ENCODE measurements around the gene ECE2. TPM values are rescaled to one million over a fixed set of nuclear protein-coding genes. Genes with fewer than 3 reads are reported as not detected.
"Not testable (repeated sequence)": the region's sequence is repeated elsewhere in the genome, so short reads cannot be mapped to it uniquely, and the experiment has no call there.

Gene ECE2
- total RNA-seq, 1 donor = not detected

DNA sequence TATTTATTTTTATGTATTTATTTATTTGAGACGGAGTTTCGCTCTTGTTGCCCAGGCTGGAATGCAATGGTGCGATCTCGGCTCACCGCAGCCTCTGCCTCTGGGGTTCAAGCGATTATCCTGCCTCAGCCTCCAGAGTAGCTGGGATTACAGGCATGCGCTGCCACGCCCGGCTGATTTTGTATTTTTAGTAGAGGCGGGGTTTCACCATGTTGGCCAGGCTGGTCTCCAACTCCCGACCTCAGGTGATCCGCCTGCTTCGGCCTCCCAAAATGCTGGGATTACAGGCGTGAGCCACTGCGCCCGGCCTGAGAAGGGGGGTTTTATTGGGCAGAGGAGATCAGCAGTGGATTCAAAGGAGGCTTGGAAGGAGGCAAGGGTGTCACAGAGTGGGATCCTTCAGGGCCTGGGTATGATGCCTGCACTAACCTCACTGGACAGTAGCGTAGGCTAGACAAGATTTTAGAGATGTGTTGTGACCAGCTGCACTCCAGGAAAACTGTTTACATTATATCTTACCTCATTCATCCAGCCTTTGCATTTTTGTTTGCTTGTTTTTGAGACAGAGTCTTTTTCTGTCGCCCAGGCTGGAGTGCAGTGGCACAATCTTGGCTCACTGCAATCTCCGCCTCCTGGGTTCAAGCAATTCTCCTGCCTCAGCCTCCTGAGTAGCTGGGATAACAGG lies 63.8 kb downstream of the ECE2 start:
- not testable (repeated sequence) for H3K4me3 ChIP-seq (ENCODE audit: low read length)
- peaks cover 19% of the 10 kb centered on the region for H3K4me1 ChIP-seq (ENCODE audit: insufficient read depth, low read length)

DNA sequence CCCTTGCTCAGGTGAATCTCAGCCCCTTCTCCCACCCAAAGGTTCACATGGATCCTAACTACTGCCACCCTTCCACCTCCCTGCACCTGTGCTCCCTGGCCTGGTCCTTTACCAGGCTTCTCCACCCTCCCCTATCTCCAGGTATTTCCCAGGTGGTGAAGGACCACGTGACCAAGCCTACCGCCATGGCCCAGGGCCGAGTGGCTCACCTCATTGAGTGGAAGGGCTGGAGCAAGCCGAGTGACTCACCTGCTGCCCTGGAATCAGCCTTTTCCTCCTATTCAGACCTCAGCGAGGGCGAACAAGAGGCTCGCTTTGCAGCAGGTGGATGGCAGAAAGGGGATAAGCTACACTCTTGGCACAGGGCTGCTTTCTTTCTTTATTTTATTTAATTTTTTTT lies 66.1 kb downstream of the ECE2 start:
- Histone ChIP-seq H3K9me3 (ENCODE audit: low read depth, low read length) (no peaks in the 10 kb centered on the region), H3K4me3 (ENCODE audit: low read length) (no peak overlapping the region), H3K4me1 (ENCODE audit: insufficient read depth, low read length) (peaks cover 6% of the 10 kb centered on the region), H3K27me3 (ENCODE audit: insufficient read depth, low read length) (no peaks in the 10 kb centered on the region)

More for the DNA sequence above, 63.8 kb downstream of the ECE2 start:
- H3K27me3 ChIP-seq (ENCODE audit: insufficient read depth, low read length); H3K9me3 ChIP-seq (ENCODE audit: low read depth, low read length): not testable (repeated sequence)

Other genes with a start within 250 kb of the ECE2 start
- gene HTR3D, start 244.3 kb upstream of the ECE2 start, total RNA-seq = not detected
- gene HTR3C, start 223.0 kb upstream of the ECE2 start, total RNA-seq = not detected
- gene HTR3E, start 179.0 kb upstream of the ECE2 start, total RNA-seq = not detected
- 41.0 TPM for gene EIF2B5, start 140.7 kb upstream of the ECE2 start, total RNA-seq
- 18.3 TPM for gene DVL3, start 120.6 kb upstream of the ECE2 start, total RNA-seq
- 167 TPM for gene AP2M1, start 101.2 kb upstream of the ECE2 start, total RNA-seq
- 39.7 TPM for gene ABCF3, start 89.8 kb upstream of the ECE2 start, total RNA-seq
- gene VWA5B2, start 46.4 kb upstream of the ECE2 start, total RNA-seq = under 0.01 TPM
- 14.0 TPM for gene ALG3, start 27.1 kb upstream of the ECE2 start, total RNA-seq
- 0.52 TPM for gene EEF1AKMT4, start 26.4 kb upstream of the ECE2 start, total RNA-seq
- not detected for gene CAMK2N2, start 14.5 kb upstream of the ECE2 start, total RNA-seq
- 119 TPM for gene PSMD2, start 23.2 kb downstream of the ECE2 start, total RNA-seq
- gene EIF4G1, start 38.6 kb downstream of the ECE2 start, total RNA-seq = 114 TPM
- gene FAM131A, start 61.6 kb downstream of the ECE2 start, total RNA-seq = 5.7 TPM
- gene CLCN2, start 85.6 kb downstream of the ECE2 start, total RNA-seq = 0.63 TPM
- gene POLR2H, start 85.7 kb downstream of the ECE2 start, total RNA-seq = 19.0 TPM
- gene THPO, start 102.2 kb downstream of the ECE2 start, total RNA-seq = not detected
- gene CHRD, start 104.0 kb downstream of the ECE2 start, total RNA-seq = 0.31 TPM

Measured in mononuclear cell (primary cell).